GM18519 (cell line): ENCODE measurements around the gene C10orf105.

Source experiments
- ATAC-seq: cut with Tn5 transposase; IDR thresholded peaks from one replicate; pipeline ENCODE4 v1.9.1; 2021; ENCODE audit warnings: mild to moderate bottlenecking, moderate library complexity; ENCODE audit not compliant: unreplicated experiment, low FRiP score

The C10orf105 gene

GRCh38 chr10:71752391-71753090 lies 33.0 kb upstream of the C10orf105 start:
- no peak for ATAC-seq

- ATAC-seq, result no peak
These were observed 32.1 kb upstream of the C10orf105 start for GRCh38 chr10:71751515-71752224.

- ATAC-seq, result no peak
These were observed 31.4 kb upstream of the C10orf105 start for GRCh38 chr10:71750986-71751385.

GRCh38 chr10:71750124-71750841 lies 30.7 kb upstream of the C10orf105 start:
- no peak for ATAC-seq

- ATAC-seq, result no peak
These were observed 29.8 kb upstream of the C10orf105 start for GRCh38 chr10:71749396-71749795.

- no peak for ATAC-seq
These were observed 29.2 kb upstream of the C10orf105 start for GRCh38 chr10:71748671-71749191.

GRCh38 chr10:71747551-71748523 lies 28.3 kb upstream of the C10orf105 start:
- ATAC-seq, result no peak

GRCh38 chr10:71747039-71747531 lies 27.5 kb upstream of the C10orf105 start:
- ATAC-seq, result no peak

- no peak for ATAC-seq
These were observed 26.9 kb upstream of the C10orf105 start for GRCh38 chr10:71746344-71747037.

GRCh38 chr10:71745664-71746250 lies 26.2 kb upstream of the C10orf105 start:
- ATAC-seq, result no peak

GRCh38 chr10:71744897-71745663 lies 25.5 kb upstream of the C10orf105 start:
- no peak for ATAC-seq

- no peak for ATAC-seq
These were observed 24.3 kb upstream of the C10orf105 start for GRCh38 chr10:71743866-71744265.

- ATAC-seq, result no peak
These were observed 23.7 kb upstream of the C10orf105 start for GRCh38 chr10:71743089-71743838.

- no peak for ATAC-seq
These were observed 22.9 kb upstream of the C10orf105 start for GRCh38 chr10:71742301-71743088.

GRCh38 chr10:71741671-71742070 lies 22.1 kb upstream of the C10orf105 start:
- no peak for ATAC-seq

GRCh38 chr10:71741029-71741428 lies 21.5 kb upstream of the C10orf105 start:
- no peak for ATAC-seq
